NOMO-1 (cell line): ENCODE results near the gene MAP3K3.
A peak's percentile ranks its signal among the peaks of the same experiment; 100 is the strongest.

Experiments used
- DNase-seq, 2 experiments: peaks; one replicate each; lab custom pipeline; 2025; ENCODE audit not compliant: unreplicated experiment in 2 of 2; lab: John Stamatoyannopoulos, UW

MAP3K3 gene

DNA sequence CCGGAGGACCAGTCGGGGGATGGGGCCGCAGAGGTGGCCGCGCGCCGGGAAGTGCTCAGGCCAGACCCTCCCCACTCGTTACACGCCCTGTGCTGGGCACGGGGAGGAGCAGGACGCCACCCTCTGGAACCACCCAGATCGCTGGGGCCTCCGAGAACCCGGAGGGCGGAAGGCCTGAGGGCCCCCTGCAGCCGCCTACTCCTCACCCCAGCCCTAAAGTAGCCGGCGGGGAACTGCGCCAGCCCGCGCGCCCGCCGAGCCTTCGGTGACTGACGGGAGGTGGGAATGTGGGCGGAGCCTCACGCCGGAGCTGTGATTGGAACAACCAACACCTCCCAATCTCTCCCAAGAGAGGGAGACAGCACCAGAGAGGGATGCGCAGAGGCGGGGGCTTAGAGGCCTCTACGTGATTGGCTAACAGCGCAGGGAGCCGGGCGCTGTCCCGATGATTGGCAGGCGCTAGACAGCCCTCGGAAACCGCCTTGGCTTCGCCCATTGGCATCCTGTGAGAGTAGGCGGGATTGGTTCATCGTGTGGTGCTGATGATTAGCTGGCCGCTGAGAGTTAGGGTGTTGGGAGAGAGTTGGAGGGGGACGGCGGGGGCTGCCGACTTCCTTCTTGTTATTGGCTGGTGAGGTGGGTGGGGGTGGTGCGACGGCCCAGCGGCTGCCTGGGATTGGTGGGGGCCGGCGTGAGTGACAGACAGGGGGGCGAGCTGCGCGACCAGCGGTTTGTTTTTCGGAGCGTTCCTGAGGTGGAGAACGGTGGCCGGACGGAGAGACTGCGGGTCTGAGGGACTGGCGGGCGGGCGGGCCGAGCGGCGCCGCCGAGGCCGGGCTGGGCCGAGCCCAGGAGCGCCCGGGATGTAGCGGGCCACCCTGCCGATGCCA lies at the start of gene MAP3K3:
Gene MAP3K3, plus strand, starts transcription at position 734 of the 890 bp plus-strand sequence. CDS start 343 bp downstream, outside the sequence.
- DNase-seq: peak; percentile 99 to 100

GRCh38 chr17:63573634-63574033 lies 48.6 kb upstream of the MAP3K3 start:
- no peak for DNase-seq

DNA sequence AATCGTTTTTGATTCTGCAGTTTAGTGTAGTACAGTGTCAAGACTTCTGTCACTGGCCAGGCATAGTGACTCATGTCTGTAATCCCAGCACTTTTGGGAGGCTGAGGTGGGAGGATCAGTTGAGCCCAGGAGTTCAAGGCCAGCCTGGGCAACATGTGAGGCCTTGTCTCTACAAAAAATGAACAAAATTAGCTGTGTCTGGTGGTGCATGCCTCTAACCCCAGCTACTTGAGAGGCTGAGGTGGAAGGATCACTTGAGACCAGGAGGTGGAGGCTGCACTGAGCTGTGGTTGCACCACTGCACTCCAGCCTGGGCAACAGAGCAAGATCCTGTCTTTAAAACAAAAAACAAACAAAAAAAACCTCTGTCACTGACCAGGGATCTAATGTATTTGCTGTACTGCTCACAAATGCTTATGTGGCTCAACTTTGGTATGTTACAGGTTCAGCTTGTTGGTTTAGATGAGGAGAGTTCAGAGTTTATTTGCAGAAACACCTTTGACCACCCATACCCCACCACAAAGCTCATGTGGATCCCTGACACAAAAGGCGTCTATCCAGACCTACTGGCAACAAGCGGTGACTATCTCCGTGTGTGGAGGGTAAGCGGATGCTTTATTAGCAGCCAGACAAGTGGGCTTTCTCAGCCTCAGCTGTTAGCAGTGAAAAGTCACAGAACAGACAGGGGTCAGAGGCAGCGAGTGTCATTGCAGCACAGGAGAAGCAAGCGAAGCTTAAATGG lies 44.0 kb upstream of the MAP3K3 start:
- DNase-seq: no peak

DNA sequence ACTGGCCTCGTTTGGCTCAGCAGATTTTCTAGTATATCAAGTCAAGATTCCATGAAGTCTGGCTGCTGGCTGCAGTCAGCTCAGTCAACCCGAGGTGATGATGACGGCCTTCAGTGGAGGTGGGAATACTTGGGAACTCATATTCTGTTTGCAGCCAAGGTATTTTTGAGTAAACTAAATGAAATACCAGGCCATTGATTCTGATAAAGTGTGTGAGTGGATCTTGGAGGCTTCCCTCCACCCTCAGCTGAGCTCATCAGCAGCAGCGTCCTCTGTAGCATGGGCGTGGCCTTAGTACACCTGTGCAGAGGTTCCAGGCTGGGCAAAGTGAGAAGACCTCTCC lies 43.5 kb upstream of the MAP3K3 start:
- DNase-seq: no peak

- DNase-seq: no peak
Observed at GRCh38 chr17:63579633-63580032, 42.6 kb upstream of the MAP3K3 start.

DNA sequence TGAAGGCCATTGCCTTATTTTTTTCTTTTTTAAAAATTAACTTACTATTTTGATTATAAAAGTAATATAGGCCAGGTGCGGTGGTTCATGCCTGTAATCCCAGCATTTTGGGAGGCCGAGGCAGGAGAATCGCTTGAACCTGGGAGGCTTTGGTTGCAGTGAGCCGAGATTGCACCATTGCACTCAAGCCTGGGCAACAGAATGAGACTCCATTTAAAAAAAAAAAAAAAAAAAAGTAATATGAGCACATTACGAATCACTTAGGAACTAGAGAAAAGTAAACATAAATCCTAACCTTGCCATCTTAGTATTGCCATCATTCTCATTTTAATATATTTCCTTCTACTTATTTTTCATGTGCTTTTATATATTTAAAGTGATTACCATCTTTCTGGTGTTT lies 34.4 kb upstream of the MAP3K3 start:
- DNase-seq: no peak

- no peak for DNase-seq
Observed at GRCh38 chr17:63588797-63589196, 33.4 kb upstream of the MAP3K3 start.

DNA sequence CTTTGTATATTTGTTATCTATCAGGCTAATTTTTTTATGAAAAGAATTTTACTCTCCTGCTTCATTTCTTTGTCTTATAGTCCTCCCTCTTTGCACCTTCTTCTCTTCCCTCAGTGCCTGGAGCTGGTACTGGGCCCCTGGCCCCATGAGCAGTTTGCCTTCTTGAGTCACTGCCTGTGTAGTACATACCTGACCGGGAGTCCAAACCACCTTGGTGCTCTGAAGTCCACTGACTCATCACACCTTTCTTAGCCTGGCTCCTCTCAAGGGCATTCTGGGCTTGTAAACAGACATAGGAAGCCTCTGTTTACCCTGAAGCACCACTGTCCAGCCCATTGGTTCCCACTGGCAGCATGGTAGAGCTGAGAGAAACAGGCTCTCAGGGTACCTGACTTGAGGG lies 32.6 kb upstream of the MAP3K3 start:
- DNase-seq: no peak

DNA sequence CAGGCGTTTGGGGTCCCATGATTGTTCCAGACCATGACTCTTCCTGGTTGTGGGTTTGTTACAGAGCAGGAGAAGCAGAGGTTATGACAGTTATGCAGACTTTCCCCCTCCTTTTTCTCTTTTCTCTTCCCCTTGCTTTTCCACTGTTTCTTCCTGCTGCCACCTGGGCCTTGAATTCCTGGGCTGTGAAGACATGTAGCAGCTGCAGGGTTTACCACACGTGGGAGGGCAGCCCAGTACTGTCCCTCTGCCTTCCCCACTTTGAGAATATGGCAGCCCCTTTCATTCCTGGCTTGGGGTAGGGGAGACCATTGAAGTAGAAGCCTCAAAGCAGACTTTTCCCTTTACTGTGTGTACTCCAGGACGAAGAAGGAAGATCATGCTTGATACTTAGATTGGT lies 29.4 kb upstream of the MAP3K3 start:
- DNase-seq: no peak

- DNase-seq: no peak
Observed at GRCh38 chr17:63595132-63595531, 27.1 kb upstream of the MAP3K3 start.

- no peak for DNase-seq
Observed at GRCh38 chr17:63596856-63597586, 25.2 kb upstream of the MAP3K3 start.

- no peak for DNase-seq
Observed at GRCh38 chr17:63598281-63598680, 23.9 kb upstream of the MAP3K3 start.

GRCh38 chr17:63600569-63601438 lies 21.4 kb upstream of the MAP3K3 start, which contains the start of gene TACO1:
TSS of gene TACO1 (plus strand) at chr17:63600895. CDS start at chr17:63601084, 189 bp downstream.
- peak; percentile 64 to 71 for DNase-seq

DNA sequence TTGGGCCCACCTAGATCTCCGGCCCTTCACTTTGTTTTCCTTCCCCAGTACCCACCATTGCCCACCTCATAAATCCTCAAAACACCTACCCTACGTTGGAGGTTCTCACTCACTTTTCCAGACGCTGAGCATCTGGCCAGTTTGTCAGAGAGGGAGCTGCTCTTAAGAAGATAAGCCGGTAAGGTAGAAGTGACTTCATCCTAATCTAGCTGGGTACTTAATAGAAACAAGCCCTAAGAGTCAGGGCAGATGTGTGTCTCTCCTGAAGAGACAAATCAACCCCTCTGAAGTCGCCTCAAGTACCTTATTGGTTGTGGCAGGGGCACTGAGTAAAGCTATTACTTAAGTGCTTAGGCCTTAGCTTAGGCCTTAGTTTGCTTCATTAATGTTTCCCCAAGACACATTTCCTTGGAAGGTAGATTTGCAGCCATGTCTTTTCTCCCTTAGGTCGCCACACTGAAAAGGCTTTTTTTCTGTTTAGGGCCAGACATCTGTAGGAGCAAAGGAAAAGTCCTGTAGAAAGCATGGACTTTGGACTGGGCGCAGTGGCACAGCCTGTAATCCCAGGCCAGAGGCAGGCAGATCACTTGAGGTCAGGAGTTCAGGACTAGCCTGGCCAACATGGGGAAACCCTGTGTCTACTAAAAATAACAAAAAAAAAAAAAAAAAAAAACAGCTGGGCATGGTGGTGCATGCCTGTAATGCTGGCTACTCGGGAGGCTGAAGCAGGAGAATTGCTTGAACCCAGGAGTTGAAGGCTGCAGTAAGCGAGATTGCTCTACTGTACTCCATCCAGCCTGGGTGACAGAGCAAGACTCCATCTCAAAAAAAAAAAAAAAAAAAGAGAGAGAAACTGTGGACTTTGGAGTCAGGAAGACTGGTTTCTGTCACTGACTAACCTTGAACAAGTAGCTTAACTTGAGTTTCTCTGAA lies 20.5 kb upstream of the MAP3K3 start:
- no peak for DNase-seq

DNA sequence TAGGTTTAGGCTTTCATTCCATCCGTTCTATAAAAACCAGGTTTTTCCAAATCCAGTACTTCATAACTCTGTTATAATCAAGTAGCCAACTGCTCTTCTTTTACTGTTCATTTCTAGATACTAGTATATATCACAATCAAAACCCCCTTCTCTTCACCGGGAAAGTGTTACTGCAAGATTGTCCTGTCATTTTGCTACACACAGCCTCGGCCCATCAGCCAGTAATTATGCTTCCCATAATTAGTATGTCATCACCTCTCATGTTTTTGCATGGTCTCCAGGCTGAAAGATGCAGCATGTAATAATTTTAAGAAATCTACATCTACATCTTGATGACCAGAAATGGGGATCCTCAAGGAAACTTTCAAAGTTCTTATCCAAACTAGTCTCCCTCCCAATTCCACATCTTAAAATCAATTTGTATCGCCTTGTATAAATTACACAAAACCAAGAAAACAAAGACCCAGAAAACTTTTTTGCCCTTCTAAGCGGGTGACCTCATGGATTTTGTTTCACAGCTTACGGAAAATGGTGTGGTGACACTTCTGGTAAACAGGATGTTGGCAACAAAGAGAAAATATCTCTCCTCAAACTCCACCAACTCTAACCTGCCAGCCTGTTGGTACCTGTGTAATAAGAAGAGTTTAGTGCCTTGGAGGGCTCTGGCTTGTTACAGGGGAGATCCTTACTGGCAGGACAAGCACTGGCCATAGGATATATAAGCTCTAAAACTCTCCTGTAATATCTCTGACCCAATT lies 12.2 kb upstream of the MAP3K3 start:
- no peak for DNase-seq

GRCh38 chr17:63610854-63611253 lies 11.4 kb upstream of the MAP3K3 start:
- no peak for DNase-seq

DNA sequence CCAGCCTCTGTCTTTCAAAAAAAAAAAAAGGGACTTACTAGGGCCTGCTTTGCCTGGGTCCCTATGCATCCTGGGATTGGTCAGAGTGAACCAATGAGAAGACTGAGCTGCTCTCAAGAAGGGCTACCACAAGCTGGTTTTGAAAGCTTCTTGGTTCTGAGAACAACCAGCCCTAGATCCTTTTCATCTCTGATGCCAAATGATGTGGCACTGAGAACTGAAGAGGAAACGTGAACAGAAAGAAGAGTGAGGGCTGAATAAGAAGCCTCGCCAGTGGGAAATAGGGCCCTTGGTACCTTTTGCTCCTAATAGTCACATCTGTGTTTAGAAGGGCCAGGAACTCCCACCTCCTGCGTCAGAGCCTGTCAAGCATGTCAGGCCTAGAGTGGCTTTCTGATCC lies 10.9 kb upstream of the MAP3K3 start:
- no peak for DNase-seq

GRCh38 chr17:63613663-63614062 lies 8.6 kb upstream of the MAP3K3 start:
- DNase-seq: no peak
